ENCODE data around the gene NRCAM.

Gene NRCAM

GRCh38 chr7:108236681-108237415 lies 219.4 kb downstream of the NRCAM start:
- DNase-seq, result no peak

- no peak for DNase-seq
These were observed 220.7 kb downstream of the NRCAM start for GRCh38 chr7:108235451-108236061.

- no peak for DNase-seq
These were observed 221.2 kb downstream of the NRCAM start for GRCh38 chr7:108234971-108235450.

- no peak for DNase-seq
These were observed 222.0 kb downstream of the NRCAM start for GRCh38 chr7:108234281-108234680.

- DNase-seq, result no peak
These were observed 224.2 kb downstream of the NRCAM start for GRCh38 chr7:108232076-108232475.

- DNase-seq, result no peak
These were observed 225.0 kb downstream of the NRCAM start for GRCh38 chr7:108231221-108231620.

- no peak for DNase-seq
These were observed 228.9 kb downstream of the NRCAM start for GRCh38 chr7:108227366-108227765.

- DNase-seq, result no peak
These were observed 229.4 kb downstream of the NRCAM start for GRCh38 chr7:108226816-108227299.

GRCh38 chr7:108225531-108226181 lies 230.6 kb downstream of the NRCAM start:
- DNase-seq, result no peak

- no peak for DNase-seq
These were observed 231.8 kb downstream of the NRCAM start for GRCh38 chr7:108224387-108224786.

GRCh38 chr7:108222236-108222892 lies 233.9 kb downstream of the NRCAM start:
- no peak for DNase-seq

- DNase-seq, result no peak
These were observed 244.6 kb downstream of the NRCAM start for GRCh38 chr7:108211382-108212201.

- no peak for DNase-seq
These were observed 245.4 kb downstream of the NRCAM start for GRCh38 chr7:108210796-108211195.

- no peak for DNase-seq
These were observed 250.9 kb downstream of the NRCAM start for GRCh38 chr7:108205311-108205710.

- DNase-seq, result no peak
These were observed 251.9 kb downstream of the NRCAM start for GRCh38 chr7:108204281-108204796.

GRCh38 chr7:108203537-108203936 lies 252.7 kb downstream of the NRCAM start:
- DNase-seq, result no peak

- DNase-seq, result no peak
These were observed 253.5 kb downstream of the NRCAM start for GRCh38 chr7:108202743-108203142.

- no peak for DNase-seq
These were observed 254.5 kb downstream of the NRCAM start for GRCh38 chr7:108201766-108202165.

- no peak for DNase-seq
These were observed 255.9 kb downstream of the NRCAM start for GRCh38 chr7:108200326-108200725.

- no peak for DNase-seq
These were observed 258.7 kb downstream of the NRCAM start for GRCh38 chr7:108197371-108198091.

GRCh38 chr7:108196004-108196403 lies 260.2 kb downstream of the NRCAM start:
- DNase-seq, result no peak

All from activated CD4-positive, alpha-beta T cell treated with anti-CD3 and anti-CD28 coated beads, Interleukin-2, amount 50 U/mL, for 48 hours (primary cell).